ENCODE results near the gene TOP2B.

DNA sequence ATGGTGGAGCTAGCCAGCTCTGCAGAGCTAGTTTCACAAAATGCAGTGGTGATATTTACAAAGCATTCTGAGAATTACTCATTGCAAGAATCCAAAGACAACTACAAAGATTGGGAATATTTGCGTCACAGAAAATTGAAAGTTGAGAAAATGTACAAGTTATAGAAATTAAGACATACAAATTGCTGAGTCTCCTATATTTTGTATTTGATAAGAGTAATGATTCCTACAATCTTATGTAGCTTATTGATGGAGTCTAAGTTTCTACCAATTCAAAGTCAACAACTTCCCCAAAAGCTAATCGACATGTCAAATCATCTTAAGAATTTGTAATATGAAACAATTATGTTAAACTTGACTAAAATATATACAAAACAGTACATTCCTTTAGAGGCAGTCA, 46.4 kb upstream of the TOP2B start:
- TF ChIP-seq GABPA (IDR thresholded peaks at IDR 0.05 in 1 of 2, conservative IDR thresholded peaks at IDR 0.05 in 1 of 2) (no peak), CTCF (IDR thresholded peaks at IDR 0.05; ENCODE audit: low read depth, low read length, missing input control) (no peak), FOXA2 (IDR thresholded peaks at IDR 0.05) (no peak), RXRA (IDR thresholded peaks at IDR 0.05) (no peak), SP1 (IDR thresholded peaks at IDR 0.05) (no peak), MAX (IDR thresholded peaks at IDR 0.05) (no peak), TAF1 (conservative IDR thresholded peaks at IDR 0.05) (no peak), EGR1 (IDR thresholded peaks at IDR 0.05; ENCODE audit: low read depth in 2 of 2) (no peak), RAD21 (IDR thresholded peaks at IDR 0.05) (no peak), JUND (IDR thresholded peaks at IDR 0.05) (no peak), NR2F2 (IDR thresholded peaks at IDR 0.05) (no peak)
- TF ChIP-seq, protein P1, sequence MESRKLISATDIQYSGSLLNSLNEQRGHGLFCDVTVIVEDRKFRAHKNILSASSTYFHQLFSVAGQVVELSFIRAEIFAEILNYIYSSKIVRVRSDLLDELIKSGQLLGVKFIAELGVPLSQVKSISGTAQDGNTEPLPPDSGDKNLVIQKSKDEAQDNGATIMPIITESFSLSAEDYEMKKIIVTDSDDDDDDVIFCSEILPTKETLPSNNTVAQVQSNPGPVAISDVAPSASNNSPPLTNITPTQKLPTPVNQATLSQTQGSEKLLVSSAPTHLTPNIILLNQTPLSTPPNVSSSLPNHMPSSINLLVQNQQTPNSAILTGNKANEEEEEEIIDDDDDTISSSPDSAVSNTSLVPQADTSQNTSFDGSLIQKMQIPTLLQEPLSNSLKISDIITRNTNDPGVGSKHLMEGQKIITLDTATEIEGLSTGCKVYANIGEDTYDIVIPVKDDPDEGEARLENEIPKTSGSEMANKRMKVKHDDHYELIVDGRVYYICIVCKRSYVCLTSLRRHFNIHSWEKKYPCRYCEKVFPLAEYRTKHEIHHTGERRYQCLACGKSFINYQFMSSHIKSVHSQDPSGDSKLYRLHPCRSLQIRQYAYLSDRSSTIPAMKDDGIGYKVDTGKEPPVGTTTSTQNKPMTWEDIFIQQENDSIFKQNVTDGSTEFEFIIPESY (IDR thresholded peaks at IDR 0.05), result no peak
